GM21723 (cell line): Measurements from ENCODE around the gene QPRT.
"Not testable (repeated sequence)": the region's sequence is repeated elsewhere in the genome, so short reads cannot be mapped to it uniquely, and the experiment has no call there.

Source experiments
- ATAC-seq: cut with Tn5 transposase; IDR thresholded peaks from one replicate; pipeline ENCODE4 v1.9.1; 2021; ENCODE audit warnings: mild to moderate bottlenecking, moderate library complexity; ENCODE audit not compliant: unreplicated experiment

The QPRT gene

DNA sequence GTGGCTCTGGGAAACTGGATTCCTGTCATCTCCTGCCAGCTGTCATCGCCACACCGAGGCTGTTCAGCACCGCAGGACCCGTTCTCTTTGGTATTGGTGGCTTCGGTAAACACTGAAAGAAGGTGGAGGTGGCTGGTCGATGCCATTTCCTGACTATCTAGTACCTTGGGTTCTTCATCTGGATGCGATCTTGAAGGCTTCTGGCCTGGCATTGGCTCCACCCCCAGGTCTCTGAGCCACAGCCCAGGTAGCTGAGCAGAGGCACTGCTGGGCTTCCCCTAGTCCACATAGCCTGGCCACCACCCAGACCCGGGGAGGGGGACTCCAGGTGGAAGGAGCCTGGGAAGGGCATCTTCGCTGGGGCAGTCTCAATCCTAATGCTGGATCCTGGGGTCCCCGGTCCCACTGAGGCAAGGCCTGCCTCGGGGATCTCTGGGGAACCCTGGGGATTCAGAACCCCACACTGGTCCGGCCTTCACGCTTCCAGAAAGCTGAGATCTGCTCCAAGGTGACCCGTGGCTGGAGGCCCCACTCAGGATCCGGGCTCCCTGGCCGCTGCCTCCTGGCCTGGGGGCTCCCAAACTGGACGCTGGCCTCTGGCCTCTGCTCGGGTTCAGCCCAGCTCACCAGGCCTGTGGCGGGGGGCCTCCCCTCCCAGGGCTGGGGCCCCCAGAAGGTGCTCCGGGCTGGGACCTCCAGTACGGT, 65.0 kb downstream of the QPRT start:
- no peak for ATAC-seq

- ATAC-seq: no peak
These were observed 65.6 kb downstream of the QPRT start for GRCh38 chr16:29744541-29745101.

DNA sequence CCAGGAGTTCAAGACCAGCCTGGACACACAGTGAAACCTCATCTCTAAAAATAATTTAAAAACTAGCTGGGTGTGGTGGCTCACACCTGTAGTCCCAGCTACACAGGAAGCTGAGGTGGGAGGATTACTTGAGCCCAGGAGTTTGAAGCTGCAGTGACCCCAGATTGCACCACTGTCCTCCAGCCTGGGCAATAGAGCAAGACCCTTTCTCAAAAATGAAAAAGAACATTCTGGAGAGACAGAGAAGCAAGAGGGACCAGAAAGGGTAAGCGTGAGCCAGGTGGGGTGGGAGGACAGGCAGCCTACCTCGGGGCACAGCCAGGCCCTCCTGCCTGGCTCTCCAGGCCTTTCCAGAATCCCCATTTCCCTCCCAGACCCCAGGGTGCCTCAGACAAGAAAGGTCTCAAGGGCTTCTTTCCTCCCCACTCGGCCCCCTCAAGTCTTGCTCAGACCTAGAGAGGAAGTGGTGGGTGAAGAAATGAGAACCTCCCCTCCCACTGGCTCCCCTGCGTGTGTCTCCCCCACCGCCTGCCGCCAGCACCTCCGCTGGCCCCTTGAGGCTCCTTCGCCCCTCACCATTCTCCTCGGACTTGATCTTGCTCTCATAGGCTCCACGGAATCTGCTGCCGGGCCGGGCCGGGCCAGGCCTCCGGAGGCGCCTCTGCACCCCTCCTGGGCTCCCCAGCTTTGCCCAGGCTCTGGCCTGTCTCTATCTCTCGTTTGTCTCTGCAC, 66.3 kb downstream of the QPRT start:
- peak; percentile 39 for ATAC-seq

- ATAC-seq: peak; percentile 78
These were observed 66.9 kb downstream of the QPRT start, which contains the start of gene C16orf54 for GRCh38 chr16:29745853-29746345. TSS of gene C16orf54 (minus strand) at chr16:29745990. CDS start at chr16:29744951, 1,039 bp downstream.

GRCh38 chr16:29746518-29746917, 67.5 kb downstream of the QPRT start:
- ATAC-seq: not testable (repeated sequence)
